ENCODE measurements around the gene CORO2A.
"Not testable (repeated sequence)": the region's sequence is repeated elsewhere in the genome, so short reads cannot be mapped to it uniquely, and the experiment has no call there.

GRCh38 chr9:98124091-98124490, 68.3 kb downstream of the CORO2A start:
- not testable (repeated sequence) for TF ChIP-seq POLR2A (IDR thresholded peaks at IDR 0.05; ENCODE audit: low read depth); CTCF (IDR thresholded peaks at IDR 0.05); EP300 (IDR thresholded peaks at IDR 0.05); POLR2AphosphoS5 (IDR thresholded peaks at IDR 0.05)

All from esophagus muscularis mucosa (tissue), 4 donors.